ENCODE results near the gene REST.

Gene REST

DNA sequence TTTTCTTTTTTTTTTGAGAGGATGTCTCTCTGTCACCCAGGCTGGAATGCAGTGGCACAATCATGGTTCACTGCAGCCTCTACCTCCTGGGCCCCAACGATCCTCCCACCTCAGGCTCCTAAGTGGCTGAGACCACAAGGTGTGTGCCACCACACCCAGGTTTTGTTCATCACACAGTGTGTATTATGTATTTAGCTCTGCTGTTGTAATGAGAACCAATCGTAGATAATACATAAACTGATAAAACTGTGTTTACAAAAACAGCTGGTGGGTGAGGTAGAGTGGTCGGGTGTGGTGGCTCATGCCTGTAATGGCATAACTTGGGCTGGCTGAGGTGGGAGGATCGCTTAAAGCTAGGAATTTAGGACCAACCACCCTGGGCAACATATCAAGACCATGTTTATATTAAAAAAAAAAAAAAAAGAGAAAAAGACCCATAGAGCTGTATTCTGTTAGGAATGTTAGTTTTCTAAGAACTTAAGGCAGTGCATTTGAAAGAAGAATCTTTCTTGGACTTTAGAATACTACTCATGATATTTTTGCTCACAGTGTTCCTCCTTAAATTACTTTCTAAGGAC lies 105.9 kb downstream of the REST start (continued):
- TF ChIP-seq, protein P1, sequence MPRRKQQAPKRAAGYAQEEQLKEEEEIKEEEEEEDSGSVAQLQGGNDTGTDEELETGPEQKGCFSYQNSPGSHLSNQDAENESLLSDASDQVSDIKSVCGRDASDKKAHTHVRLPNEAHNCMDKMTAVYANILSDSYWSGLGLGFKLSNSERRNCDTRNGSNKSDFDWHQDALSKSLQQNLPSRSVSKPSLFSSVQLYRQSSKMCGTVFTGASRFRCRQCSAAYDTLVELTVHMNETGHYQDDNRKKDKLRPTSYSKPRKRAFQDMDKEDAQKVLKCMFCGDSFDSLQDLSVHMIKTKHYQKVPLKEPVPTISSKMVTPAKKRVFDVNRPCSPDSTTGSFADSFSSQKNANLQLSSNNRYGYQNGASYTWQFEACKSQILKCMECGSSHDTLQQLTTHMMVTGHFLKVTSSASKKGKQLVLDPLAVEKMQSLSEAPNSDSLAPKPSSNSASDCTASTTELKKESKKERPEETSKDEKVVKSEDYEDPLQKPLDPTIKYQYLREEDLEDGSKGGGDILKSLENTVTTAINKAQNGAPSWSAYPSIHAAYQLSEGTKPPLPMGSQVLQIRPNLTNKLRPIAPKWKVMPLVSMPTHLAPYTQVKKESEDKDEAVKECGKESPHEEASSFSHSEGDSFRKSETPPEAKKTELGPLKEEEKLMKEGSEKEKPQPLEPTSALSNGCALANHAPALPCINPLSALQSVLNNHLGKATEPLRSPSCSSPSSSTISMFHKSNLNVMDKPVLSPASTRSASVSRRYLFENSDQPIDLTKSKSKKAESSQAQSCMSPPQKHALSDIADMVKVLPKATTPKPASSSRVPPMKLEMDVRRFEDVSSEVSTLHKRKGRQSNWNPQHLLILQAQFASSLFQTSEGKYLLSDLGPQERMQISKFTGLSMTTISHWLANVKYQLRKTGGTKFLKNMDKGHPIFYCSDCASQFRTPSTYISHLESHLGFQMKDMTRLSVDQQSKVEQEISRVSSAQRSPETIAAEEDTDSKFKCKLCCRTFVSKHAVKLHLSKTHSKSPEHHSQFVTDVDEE (CRISPR knock-in tag; IDR thresholded peaks at IDR 0.05): no peak
- TF ChIP-seq ISL1 (CRISPR knock-in tag; IDR thresholded peaks at IDR 0.05) (no peak), TCF4 (CRISPR knock-in tag; IDR thresholded peaks at IDR 0.05; ENCODE audit: borderline replicate concordance) (no peak), ZC3H10 (CRISPR knock-in tag; IDR thresholded peaks at IDR 0.05) (no peak), ZNF8 (CRISPR knock-in tag; IDR thresholded peaks at IDR 0.05) (no peak), SNAI2 (CRISPR knock-in tag; IDR thresholded peaks at IDR 0.05) (no peak), RARB (CRISPR knock-in tag; IDR thresholded peaks at IDR 0.05) (no peak)
